Measurements from ENCODE around the gene LTBP1. TPM values are rescaled to one million over a fixed set of nuclear protein-coding genes. Genes with fewer than 3 reads are reported as not detected.

The LTBP1 gene
- total RNA-seq, 3 donors from 2014 or later (not counting 1 experiment from before 2014, with no cell fraction given) = 1.7 to 4.7 (median 3.5) TPM

DNA sequence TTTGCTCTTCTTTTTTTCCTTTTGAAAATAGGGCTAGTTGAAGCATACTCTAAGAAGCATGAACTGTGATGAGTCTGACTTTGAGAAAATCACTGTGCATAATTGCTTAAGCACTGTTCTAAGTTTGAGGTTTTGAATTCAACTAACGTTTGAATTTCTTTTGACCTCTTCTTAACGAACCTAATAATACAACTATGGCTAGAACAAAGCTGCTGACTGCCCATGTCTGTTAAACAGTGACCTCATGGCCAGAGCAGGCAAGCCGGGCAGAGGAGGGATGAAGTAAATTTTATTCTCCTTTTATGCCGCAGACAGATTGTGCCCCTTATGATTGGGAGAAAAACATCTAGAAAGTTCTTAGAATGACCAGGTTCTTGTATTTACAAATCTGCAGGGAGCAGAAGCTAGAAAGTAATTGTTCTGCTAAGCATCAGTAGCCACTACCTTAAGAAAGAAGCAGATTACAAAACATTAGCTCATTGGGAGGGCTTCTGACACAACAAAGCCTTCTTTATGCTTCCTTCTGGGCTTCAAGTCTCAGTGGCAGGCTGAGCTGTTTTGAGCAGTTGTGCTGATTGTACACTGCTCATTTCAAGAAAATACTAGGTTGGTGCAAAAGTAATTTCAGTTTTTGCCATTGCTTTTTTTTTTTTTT, 431.9 kb downstream of the LTBP1 start:
- Histone ChIP-seq H3K9me3 (ENCODE audit: control insufficient read depth, insufficient read depth, low read length) (no peaks in the 10 kb centered on the region), H3K4me1 (ENCODE audit: control insufficient read depth, insufficient read depth, low read length) (no peaks in the 10 kb centered on the region), H3K4me3 (ENCODE audit: low read length) (no peak overlapping the region), H3K27me3 (ENCODE audit: control insufficient read depth, insufficient read depth, low read length) (no peaks in the 10 kb centered on the region), H3K27ac (ENCODE audit: low read length) (no peak overlapping the region), H3K36me3 (ENCODE audit: control insufficient read depth, insufficient read depth, low read length) (no peaks in the 10 kb centered on the region)
- Mint-ChIP-seq H3K27me3 (ENCODE audit: low read depth in 2 of 2) (peaks cover 0 to 4% of the 10 kb centered on the region in 2 donors), H3K36me3 (no peaks in the 10 kb centered on the region), H3K4me3 (no peak overlapping the region), H3K4me1 (no peaks in the 10 kb centered on the region), H3K9me3 (no peaks in the 10 kb centered on the region), H3K27ac (no peak overlapping the region)
- TF ChIP-seq, protein P1, sequence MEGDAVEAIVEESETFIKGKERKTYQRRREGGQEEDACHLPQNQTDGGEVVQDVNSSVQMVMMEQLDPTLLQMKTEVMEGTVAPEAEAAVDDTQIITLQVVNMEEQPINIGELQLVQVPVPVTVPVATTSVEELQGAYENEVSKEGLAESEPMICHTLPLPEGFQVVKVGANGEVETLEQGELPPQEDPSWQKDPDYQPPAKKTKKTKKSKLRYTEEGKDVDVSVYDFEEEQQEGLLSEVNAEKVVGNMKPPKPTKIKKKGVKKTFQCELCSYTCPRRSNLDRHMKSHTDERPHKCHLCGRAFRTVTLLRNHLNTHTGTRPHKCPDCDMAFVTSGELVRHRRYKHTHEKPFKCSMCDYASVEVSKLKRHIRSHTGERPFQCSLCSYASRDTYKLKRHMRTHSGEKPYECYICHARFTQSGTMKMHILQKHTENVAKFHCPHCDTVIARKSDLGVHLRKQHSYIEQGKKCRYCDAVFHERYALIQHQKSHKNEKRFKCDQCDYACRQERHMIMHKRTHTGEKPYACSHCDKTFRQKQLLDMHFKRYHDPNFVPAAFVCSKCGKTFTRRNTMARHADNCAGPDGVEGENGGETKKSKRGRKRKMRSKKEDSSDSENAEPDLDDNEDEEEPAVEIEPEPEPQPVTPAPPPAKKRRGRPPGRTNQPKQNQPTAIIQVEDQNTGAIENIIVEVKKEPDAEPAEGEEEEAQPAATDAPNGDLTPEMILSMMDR (IDR thresholded peaks at IDR 0.05) = no peak
- intact Hi-C loops (cut with micrococcal nuclease) = no loop called here
- DNase-seq = no peak
- ATAC-seq = no peak
- 84% methylated on average over 4 of the region's 4 CpGs for WGBS (ENCODE audit: insufficient coverage)

DNA sequence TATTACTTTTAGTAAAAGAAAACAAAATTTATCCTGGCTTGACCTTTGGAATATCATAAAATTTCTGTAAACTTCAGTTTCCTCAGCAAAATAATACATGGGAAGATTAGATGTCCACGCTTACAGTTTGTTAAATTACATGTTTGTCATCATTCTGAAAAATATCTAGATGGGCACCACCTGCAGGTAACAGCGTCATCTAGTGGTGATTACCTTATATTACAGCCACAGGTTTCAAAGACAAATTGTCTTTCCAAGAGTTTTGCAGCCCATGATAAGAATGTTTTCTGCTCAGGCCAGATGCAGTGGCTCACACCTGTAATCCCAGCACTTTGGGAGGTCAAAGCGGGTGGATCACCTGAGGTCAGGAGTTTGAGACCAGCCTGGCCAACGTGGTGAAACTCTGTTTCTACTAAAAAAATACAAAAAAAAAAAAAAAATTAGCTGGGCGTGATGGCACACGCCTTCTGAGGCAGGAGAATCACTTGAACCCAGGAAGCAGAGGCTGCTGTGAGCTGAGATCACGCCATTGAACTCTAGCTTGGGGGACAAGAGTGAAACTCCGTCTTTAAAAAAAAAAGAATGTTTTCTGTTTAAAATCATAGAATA, 433.4 kb downstream of the LTBP1 start:
- H3K27ac Mint-ChIP-seq = no peak overlapping the region
- Histone ChIP-seq H3K27ac (ENCODE audit: low read length) (no peak overlapping the region), H3K27me3 (ENCODE audit: control insufficient read depth, insufficient read depth, low read length) (no peaks in the 10 kb centered on the region), H3K36me3 (ENCODE audit: control insufficient read depth, insufficient read depth, low read length) (no peaks in the 10 kb centered on the region), H3K4me3 (ENCODE audit: low read length) (no peak overlapping the region), H3K9me3 (ENCODE audit: control insufficient read depth, insufficient read depth, low read length) (no peaks in the 10 kb centered on the region), H3K4me1 (ENCODE audit: control insufficient read depth, insufficient read depth, low read length) (no peaks in the 10 kb centered on the region)
- H3K27me3 Mint-ChIP-seq (ENCODE audit: low read depth in 2 of 2) = peaks cover 0 to 4% of the 10 kb centered on the region in 2 donors
- no peaks in the 10 kb centered on the region for H3K9me3 Mint-ChIP-seq
- ATAC-seq (no peak), DNase-seq (peak in 1 of 2 donors; percentile 6)
- TF ChIP-seq, protein P1 (IDR thresholded peaks at IDR 0.05) = peak; percentile 14
- no peaks in the 10 kb centered on the region for H3K36me3 Mint-ChIP-seq
- no peak overlapping the region for H3K4me3 Mint-ChIP-seq
- intact Hi-C loops (cut with micrococcal nuclease) = no loop called here
- 84% methylated on average over 8 of the region's 8 CpGs for WGBS (ENCODE audit: insufficient coverage)
- H3K4me1 Mint-ChIP-seq = no peaks in the 10 kb centered on the region

- no peak overlapping the region for H3K27ac Mint-ChIP-seq
- 0% methylated on average over 2 of the region's 2 CpGs for WGBS (ENCODE audit: insufficient coverage)
- TF ChIP-seq, protein P1 (IDR thresholded peaks at IDR 0.05) = no peak
- no peaks in the 10 kb centered on the region for H3K27me3 ChIP-seq (ENCODE audit: control insufficient read depth, insufficient read depth, low read length)
- H3K4me1 ChIP-seq (ENCODE audit: control insufficient read depth, insufficient read depth, low read length) = no peaks in the 10 kb centered on the region
- no peaks in the 10 kb centered on the region for H3K36me3 ChIP-seq (ENCODE audit: control insufficient read depth, insufficient read depth, low read length)
- peaks cover 0 to 4% of the 10 kb centered on the region in 2 donors for H3K27me3 Mint-ChIP-seq (ENCODE audit: low read depth in 2 of 2)
- H3K36me3 Mint-ChIP-seq = no peaks in the 10 kb centered on the region
- no peak overlapping the region for H3K4me3 ChIP-seq (ENCODE audit: low read length)
- no peak overlapping the region for H3K27ac ChIP-seq (ENCODE audit: low read length)
- ATAC-seq = no peak
- no peaks in the 10 kb centered on the region for H3K4me1 Mint-ChIP-seq
- DNase-seq = no peak
- no peaks in the 10 kb centered on the region for H3K9me3 Mint-ChIP-seq
- H3K9me3 ChIP-seq (ENCODE audit: control insufficient read depth, insufficient read depth, low read length) = no peaks in the 10 kb centered on the region
- intact Hi-C loops (cut with micrococcal nuclease) = no loop called here
- no peak overlapping the region for H3K4me3 Mint-ChIP-seq
Measured at GRCh38 chr2:33380719-33381118, 434.0 kb downstream of the LTBP1 start.

All from natural killer cell (primary cell).